Measurements from ENCODE around the gene CUL5. TPM values are rescaled to one million over a fixed set of nuclear protein-coding genes. Genes with fewer than 3 reads are reported as not detected.

CUL5 gene
- total and polyA plus RNA-seq, 5 donors from 2014 or later: 24.9 to 53.1 (median 36.1) TPM

- H3K36me3 Mint-ChIP-seq: peaks cover 24% of the 10 kb centered on the region
- ATAC-seq (ENCODE audit: low read depth in 2 of 2) (peak; percentile 40 to 48), DNase-seq (peak in 2 of 3 donors; percentile 31 to 60)
- no peaks in the 10 kb centered on the region for H3K9me3 Mint-ChIP-seq
- Histone ChIP-seq H3K27ac (ENCODE audit: insufficient read depth, low read length, poor library complexity, severe bottlenecking) (no peak overlapping the region), H3K9me3 (ENCODE audit: control insufficient read depth in 2 of 2, low read length in 2 of 2) (no peaks in the 10 kb centered on the region), H3K4me3 (ENCODE audit: low read depth, low read length) (no peak overlapping the region), H3K4me1 (ENCODE audit: control insufficient read depth, insufficient read depth, low read length, poor library complexity, severe bottlenecking) (no peaks in the 10 kb centered on the region), H3K36me3 (ENCODE audit: control insufficient read depth, insufficient read depth, low read length) (peaks cover 33% of the 10 kb centered on the region), H3K27me3 (ENCODE audit: control insufficient read depth, insufficient read depth, low read length) (no peaks in the 10 kb centered on the region)
- peaks cover 15 to 25% (median 19%) of the 10 kb centered on the region in 4 donors for H3K4me1 Mint-ChIP-seq
- peak overlapping the region in 2 of 3 donors; percentile 20 to 76 for H3K27ac Mint-ChIP-seq
- no peak overlapping the region for H3K4me3 Mint-ChIP-seq
- H3K27me3 Mint-ChIP-seq: no peaks in the 10 kb centered on the region
These were observed 127.3 kb downstream of the CUL5 start for GRCh38 chr11:108135845-108136544.

- no peaks in the 10 kb centered on the region for H3K4me1 ChIP-seq (ENCODE audit: control insufficient read depth, insufficient read depth, low read length, poor library complexity, severe bottlenecking)
- H3K27ac ChIP-seq (ENCODE audit: insufficient read depth, low read length, poor library complexity, severe bottlenecking): no peak overlapping the region
- ATAC-seq (ENCODE audit: low read depth in 2 of 2) (no peak), DNase-seq (no peak)
- no peaks in the 10 kb centered on the region for H3K9me3 ChIP-seq (ENCODE audit: control insufficient read depth in 2 of 2, low read length in 2 of 2)
- peak overlapping the region in 1 of 3 donors; percentile 13 for H3K27ac Mint-ChIP-seq
- H3K27me3 Mint-ChIP-seq: no peaks in the 10 kb centered on the region
- peaks cover 44% of the 10 kb centered on the region for H3K36me3 ChIP-seq (ENCODE audit: control insufficient read depth, insufficient read depth, low read length)
- no peaks in the 10 kb centered on the region for H3K27me3 ChIP-seq (ENCODE audit: control insufficient read depth, insufficient read depth, low read length)
- no peaks in the 10 kb centered on the region for H3K9me3 Mint-ChIP-seq
- H3K36me3 Mint-ChIP-seq: peaks cover 21% of the 10 kb centered on the region
- peaks cover 15 to 22% (median 18%) of the 10 kb centered on the region in 4 donors for H3K4me1 Mint-ChIP-seq
- H3K4me3 ChIP-seq (ENCODE audit: low read depth, low read length): no peak overlapping the region
- peak overlapping the region in 1 of 4 donors; percentile 17 for H3K4me3 Mint-ChIP-seq
These were observed 128.5 kb downstream of the CUL5 start for GRCh38 chr11:108137212-108137611.

- DNase-seq (no peak), ATAC-seq (ENCODE audit: low read depth in 2 of 2) (no peak)
- Histone ChIP-seq H3K27me3 (ENCODE audit: control insufficient read depth, insufficient read depth, low read length) (no peaks in the 10 kb centered on the region), H3K4me1 (ENCODE audit: control insufficient read depth, insufficient read depth, low read length, poor library complexity, severe bottlenecking) (peaks cover 4% of the 10 kb centered on the region), H3K4me3 (ENCODE audit: low read depth, low read length) (no peak overlapping the region), H3K36me3 (ENCODE audit: control insufficient read depth, insufficient read depth, low read length) (peaks cover 71% of the 10 kb centered on the region), H3K9me3 (ENCODE audit: control insufficient read depth in 2 of 2, low read length in 2 of 2) (no peaks in the 10 kb centered on the region), H3K27ac (ENCODE audit: insufficient read depth, low read length, poor library complexity, severe bottlenecking) (no peak overlapping the region)
- Mint-ChIP-seq H3K4me1 (peaks cover 7 to 20% (median 15%) of the 10 kb centered on the region in 4 donors), H3K4me3 (no peak overlapping the region), H3K27ac (peak overlapping the region in 2 of 3 donors; percentile 31 to 62), H3K36me3 (peaks cover 47% of the 10 kb centered on the region), H3K27me3 (no peaks in the 10 kb centered on the region), H3K9me3 (no peaks in the 10 kb centered on the region)
These were observed 133.6 kb downstream of the CUL5 start for GRCh38 chr11:108142304-108142703.

GRCh38 chr11:108144615-108145014 is 135.9 kb downstream of the CUL5 start:
- no peaks in the 10 kb centered on the region for H3K27me3 Mint-ChIP-seq
- H3K9me3 Mint-ChIP-seq: no peaks in the 10 kb centered on the region
- H3K36me3 Mint-ChIP-seq: peaks cover 46% of the 10 kb centered on the region
- DNase-seq (peak in 1 of 3 donors; percentile 46), ATAC-seq (ENCODE audit: low read depth in 2 of 2) (no peak)
- H3K27ac Mint-ChIP-seq: peak overlapping the region; percentile 33 to 87 (median 86)
- H3K27ac ChIP-seq (ENCODE audit: insufficient read depth, low read length, poor library complexity, severe bottlenecking): no peak overlapping the region
- peaks cover 86% of the 10 kb centered on the region for H3K36me3 ChIP-seq (ENCODE audit: control insufficient read depth, insufficient read depth, low read length)
- no peaks in the 10 kb centered on the region for H3K9me3 ChIP-seq (ENCODE audit: control insufficient read depth in 2 of 2, low read length in 2 of 2)
- no peak overlapping the region for H3K4me3 Mint-ChIP-seq
- H3K4me3 ChIP-seq (ENCODE audit: low read depth, low read length): no peak overlapping the region
- peaks cover 6 to 20% (median 14%) of the 10 kb centered on the region in 4 donors for H3K4me1 Mint-ChIP-seq
- H3K4me1 ChIP-seq (ENCODE audit: control insufficient read depth, insufficient read depth, low read length, poor library complexity, severe bottlenecking): peaks cover 4% of the 10 kb centered on the region
- no peaks in the 10 kb centered on the region for H3K27me3 ChIP-seq (ENCODE audit: control insufficient read depth, insufficient read depth, low read length)

GRCh38 chr11:108147150-108147549 is 138.5 kb downstream of the CUL5 start:
- Histone ChIP-seq H3K27me3 (ENCODE audit: control insufficient read depth, insufficient read depth, low read length) (no peaks in the 10 kb centered on the region), H3K4me3 (ENCODE audit: low read depth, low read length) (no peak overlapping the region), H3K36me3 (ENCODE audit: control insufficient read depth, insufficient read depth, low read length) (peaks cover 82% of the 10 kb centered on the region), H3K9me3 (ENCODE audit: control insufficient read depth in 2 of 2, low read length in 2 of 2) (no peaks in the 10 kb centered on the region), H3K27ac (ENCODE audit: insufficient read depth, low read length, poor library complexity, severe bottlenecking) (no peak overlapping the region), H3K4me1 (ENCODE audit: control insufficient read depth, insufficient read depth, low read length, poor library complexity, severe bottlenecking) (peaks cover 4% of the 10 kb centered on the region)
- H3K9me3 Mint-ChIP-seq: no peaks in the 10 kb centered on the region
- DNase-seq (no peak), ATAC-seq (ENCODE audit: low read depth in 2 of 2) (no peak)
- H3K4me1 Mint-ChIP-seq: peaks cover 0 to 20% (median 12%) of the 10 kb centered on the region in 4 donors
- H3K36me3 Mint-ChIP-seq: peaks cover 42% of the 10 kb centered on the region
- no peak overlapping the region for H3K4me3 Mint-ChIP-seq
- no peak overlapping the region for H3K27ac Mint-ChIP-seq
- no peaks in the 10 kb centered on the region for H3K27me3 Mint-ChIP-seq

GRCh38 chr11:108148556-108148955 is 139.9 kb downstream of the CUL5 start:
- ATAC-seq (ENCODE audit: low read depth in 2 of 2) (no peak), DNase-seq (no peak)
- Histone ChIP-seq H3K4me3 (ENCODE audit: low read depth, low read length) (no peak overlapping the region), H3K4me1 (ENCODE audit: control insufficient read depth, insufficient read depth, low read length, poor library complexity, severe bottlenecking) (peaks cover 4% of the 10 kb centered on the region), H3K9me3 (ENCODE audit: control insufficient read depth in 2 of 2, low read length in 2 of 2) (no peaks in the 10 kb centered on the region), H3K36me3 (ENCODE audit: control insufficient read depth, insufficient read depth, low read length) (peaks cover 77% of the 10 kb centered on the region), H3K27me3 (ENCODE audit: control insufficient read depth, insufficient read depth, low read length) (no peaks in the 10 kb centered on the region), H3K27ac (ENCODE audit: insufficient read depth, low read length, poor library complexity, severe bottlenecking) (no peak overlapping the region)
- no peak overlapping the region for H3K4me3 Mint-ChIP-seq
- peaks cover 0 to 20% (median 12%) of the 10 kb centered on the region in 4 donors for H3K4me1 Mint-ChIP-seq
- peaks cover 46% of the 10 kb centered on the region for H3K36me3 Mint-ChIP-seq
- H3K27ac Mint-ChIP-seq: peak overlapping the region in 1 of 3 donors; percentile 95
- H3K9me3 Mint-ChIP-seq: no peaks in the 10 kb centered on the region
- H3K27me3 Mint-ChIP-seq: no peaks in the 10 kb centered on the region

- Mint-ChIP-seq H3K4me3 (no peak overlapping the region), H3K27me3 (no peaks in the 10 kb centered on the region), H3K36me3 (peaks cover 41% of the 10 kb centered on the region), H3K9me3 (no peaks in the 10 kb centered on the region), H3K27ac (peak overlapping the region in 1 of 3 donors; percentile 1), H3K4me1 (peaks cover 0 to 6% (median 2%) of the 10 kb centered on the region in 4 donors)
- DNase-seq: no peak
- Histone ChIP-seq H3K9me3 (ENCODE audit: control insufficient read depth in 2 of 2, low read length in 2 of 2) (no peaks in the 10 kb centered on the region), H3K4me3 (ENCODE audit: low read depth, low read length) (no peak overlapping the region), H3K36me3 (ENCODE audit: control insufficient read depth, insufficient read depth, low read length) (peaks cover 78% of the 10 kb centered on the region), H3K4me1 (ENCODE audit: control insufficient read depth, insufficient read depth, low read length, poor library complexity, severe bottlenecking) (no peaks in the 10 kb centered on the region), H3K27ac (ENCODE audit: insufficient read depth, low read length, poor library complexity, severe bottlenecking) (no peak overlapping the region), H3K27me3 (ENCODE audit: control insufficient read depth, insufficient read depth, low read length) (no peaks in the 10 kb centered on the region)
- ATAC-seq (ENCODE audit: low read depth in 2 of 2): no peak
These were observed 145.9 kb downstream of the CUL5 start for GRCh38 chr11:108154591-108154990.
